GM21576 (cell line): ENCODE results near the gene EDAR.

Experiments
- ATAC-seq: cut with Tn5 transposase; IDR thresholded peaks from one replicate; pipeline ENCODE4 v1.9.1; 2021; ENCODE audit warnings: mild to moderate bottlenecking, moderate library complexity; ENCODE audit not compliant: unreplicated experiment

EDAR gene

DNA sequence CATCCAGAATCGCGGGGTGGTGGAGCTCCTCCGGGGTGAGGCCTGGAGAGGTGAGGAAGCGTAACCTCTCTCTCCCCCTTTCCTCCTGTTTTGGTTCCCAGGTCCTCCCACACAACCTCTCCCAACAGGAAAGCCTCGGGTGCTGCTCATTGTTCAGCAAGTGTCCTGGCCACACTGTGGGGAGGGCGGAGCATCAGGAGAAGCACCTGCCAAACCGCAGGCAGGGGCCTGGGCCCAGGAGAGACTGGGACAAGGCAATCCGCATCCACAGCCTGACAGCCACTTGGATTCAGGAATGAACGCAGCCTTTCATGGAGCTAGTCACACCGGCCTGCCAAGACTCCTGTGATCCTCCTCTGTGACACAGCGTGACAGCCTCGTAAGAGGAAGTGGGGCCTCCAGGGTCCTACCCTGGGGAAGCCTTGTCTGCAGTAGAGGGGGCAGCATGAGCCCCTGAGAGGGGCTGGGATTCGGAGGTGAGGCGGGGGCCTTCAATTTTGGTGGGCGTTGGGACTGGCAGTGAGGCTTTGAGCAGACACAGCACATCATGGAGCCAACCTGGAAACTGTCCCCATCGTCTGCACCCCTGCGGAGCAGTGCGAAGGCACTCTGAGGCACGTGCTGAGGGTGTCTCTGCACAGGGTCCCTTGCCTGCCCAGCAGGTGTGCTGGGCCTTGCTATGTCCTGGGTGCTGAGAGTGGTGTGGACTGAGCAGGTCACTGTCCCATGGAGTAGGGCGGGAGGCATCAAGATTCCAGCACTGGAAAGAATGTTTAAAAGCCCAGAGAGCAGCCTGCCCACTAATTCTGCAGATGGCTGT lies 62.2 kb downstream of the EDAR start:
- ATAC-seq: no peak

GRCh38 chr2:108925735-108926134 lies 63.3 kb downstream of the EDAR start:
- no peak for ATAC-seq

GRCh38 chr2:108925286-108925685 lies 63.7 kb downstream of the EDAR start:
- no peak for ATAC-seq

- ATAC-seq: no peak
Observed at GRCh38 chr2:108924580-108925251, 64.3 kb downstream of the EDAR start.

GRCh38 chr2:108923736-108924579 lies 65.1 kb downstream of the EDAR start:
- no peak for ATAC-seq

DNA sequence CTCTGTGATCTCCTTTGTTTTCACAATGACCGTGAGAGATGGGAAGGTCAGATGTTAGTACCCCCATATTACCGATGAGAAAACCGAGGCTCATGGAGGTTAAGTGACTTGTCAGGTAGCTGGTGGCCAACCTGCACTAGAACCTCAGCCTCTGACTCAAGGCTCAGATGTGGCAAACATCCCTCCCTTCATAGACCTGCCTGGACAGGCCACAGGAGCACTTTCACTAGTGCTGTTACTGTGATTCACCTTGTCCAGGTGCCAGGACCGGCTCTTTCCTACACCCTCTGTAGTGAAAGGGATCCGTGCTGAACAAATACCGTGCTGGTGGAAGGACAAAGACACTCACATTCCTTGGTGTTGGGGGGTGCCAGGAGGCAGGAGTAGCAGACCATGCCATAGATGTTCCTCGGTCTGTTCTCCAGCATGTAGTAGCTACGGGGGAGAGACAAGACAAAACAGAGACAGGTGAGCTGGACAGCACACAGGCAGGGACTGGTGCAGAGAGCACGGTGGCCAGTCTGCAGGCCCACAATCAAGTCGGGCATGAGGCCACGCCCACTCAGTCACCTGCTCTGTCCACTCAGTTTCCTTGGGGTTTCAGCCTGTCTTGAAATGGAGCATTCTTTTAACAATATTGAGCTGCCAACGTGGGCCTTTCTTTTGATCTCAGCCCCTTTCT lies 65.9 kb downstream of the EDAR start:
- no peak for ATAC-seq

DNA sequence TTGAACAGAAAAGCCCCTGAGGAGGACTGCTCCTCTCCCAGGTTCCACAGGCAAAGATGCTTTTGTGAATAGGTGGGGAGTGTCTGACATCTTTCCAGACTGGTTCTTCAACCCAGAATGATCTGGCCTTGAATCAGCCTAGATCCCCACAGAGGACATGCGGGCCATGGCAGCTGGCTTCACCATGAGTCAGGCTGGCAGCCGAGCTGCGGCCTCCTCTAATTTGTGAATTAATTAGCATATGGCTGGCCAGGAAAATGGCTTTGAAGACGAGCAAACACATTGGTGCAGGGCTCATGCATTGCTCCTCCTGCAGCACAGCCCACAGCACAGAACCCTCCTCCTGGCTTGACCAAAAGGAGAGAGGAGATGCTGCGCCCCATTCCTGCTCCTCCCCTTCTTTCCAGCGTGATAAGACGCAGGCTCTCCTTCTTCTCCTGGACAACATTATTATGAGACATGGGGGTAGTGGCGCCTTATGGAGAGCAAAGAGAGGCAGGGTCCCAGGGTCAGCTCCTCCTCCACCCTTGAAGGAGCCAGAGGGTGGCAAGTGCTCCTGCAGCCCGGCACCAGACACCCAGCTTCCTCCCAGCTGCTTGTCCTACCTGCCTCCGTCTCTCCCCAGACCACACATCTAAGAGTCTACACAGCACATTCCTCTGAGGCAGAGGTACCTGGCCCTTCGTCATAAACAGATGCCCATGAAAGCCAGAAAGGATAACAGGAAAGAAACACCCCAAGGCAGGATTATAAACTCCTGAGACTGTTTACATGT lies 66.7 kb downstream of the EDAR start:
- no peak for ATAC-seq

DNA sequence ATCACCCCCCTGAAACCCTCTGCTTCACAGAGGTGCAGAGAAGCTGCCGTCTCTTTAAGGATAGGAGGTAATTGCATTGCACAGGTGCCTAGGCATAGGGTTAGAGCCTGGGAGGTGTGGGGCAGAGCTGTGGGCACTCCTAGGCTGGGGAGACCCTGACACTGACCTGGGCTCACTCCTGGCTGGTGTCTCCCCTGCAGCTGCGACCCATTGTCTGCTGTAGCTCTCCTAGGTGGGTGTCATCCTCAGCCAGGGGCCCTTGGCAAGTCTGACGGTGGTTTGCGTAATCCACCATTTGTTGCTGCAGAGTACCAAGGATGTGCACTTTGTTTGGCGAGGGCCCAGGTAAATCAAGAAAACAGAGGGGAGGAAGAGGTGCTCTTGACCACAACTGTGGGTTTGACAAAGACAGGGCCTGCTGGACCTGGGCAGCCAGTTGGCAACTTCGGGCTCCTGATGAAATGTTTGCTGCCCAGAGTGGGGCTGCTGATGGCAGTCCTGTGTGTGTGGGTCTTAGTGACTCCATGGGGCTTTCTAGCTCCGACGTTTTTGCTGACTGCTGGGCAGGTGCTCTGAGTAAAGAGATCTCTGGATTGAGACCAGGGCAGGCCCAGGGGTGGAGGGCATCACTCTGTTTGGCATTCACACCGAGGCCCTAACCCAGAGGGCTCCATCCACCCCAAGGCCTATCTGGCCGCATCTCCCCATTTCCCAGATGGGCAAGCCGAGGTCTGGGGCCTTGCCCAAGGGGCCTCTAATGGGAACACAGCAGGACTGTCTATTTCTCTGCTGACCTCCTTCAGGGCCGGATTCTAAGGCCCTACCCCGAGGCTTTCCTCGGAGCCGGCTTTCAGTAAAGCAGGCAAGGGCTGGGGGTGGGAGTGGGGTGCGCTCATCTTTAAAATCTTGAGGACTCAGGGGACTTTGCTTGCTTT lies 67.7 kb downstream of the EDAR start:
- ATAC-seq: no peak

DNA sequence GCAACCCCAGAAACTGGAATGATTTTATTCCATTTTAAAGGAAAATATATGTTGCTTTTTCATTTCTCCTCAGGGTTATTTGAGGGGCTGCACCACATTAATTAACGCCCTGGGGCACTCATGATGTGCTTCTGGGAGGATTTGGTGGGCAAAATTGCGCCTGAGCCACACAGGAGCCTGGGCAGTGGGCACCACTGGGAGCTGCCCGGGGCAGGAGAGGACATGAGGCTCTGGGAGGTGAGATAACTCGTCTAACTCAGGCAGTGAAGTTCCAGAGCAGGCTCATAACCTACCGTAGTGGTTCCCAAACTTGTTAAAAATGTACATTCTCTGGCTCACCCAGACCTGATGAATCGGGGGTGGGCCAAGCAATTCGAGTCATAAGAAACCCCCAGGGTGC lies 68.3 kb downstream of the EDAR start:
- ATAC-seq: no peak

- ATAC-seq: no peak
Observed at GRCh38 chr2:108919571-108920373, 69.2 kb downstream of the EDAR start.

DNA sequence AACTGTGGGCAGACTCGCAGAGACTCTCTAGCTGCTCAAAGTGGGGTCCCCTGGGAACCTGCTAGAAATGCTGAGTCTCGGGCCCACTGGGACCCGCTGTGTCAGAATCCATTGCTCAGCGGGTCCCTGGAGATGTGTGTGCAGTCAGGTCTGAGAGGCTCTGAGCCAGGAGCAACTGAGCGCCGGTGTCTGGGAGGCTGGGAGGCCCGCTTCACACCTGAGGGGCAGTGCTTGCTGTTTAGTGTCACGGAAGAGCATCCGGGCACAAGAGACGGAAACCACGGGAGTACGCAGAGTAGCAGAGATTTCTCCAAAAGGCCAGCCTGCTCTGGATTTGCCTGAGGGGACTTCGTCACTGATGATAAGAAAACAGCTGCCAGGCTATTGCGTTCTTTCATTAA lies 70.1 kb downstream of the EDAR start:
- ATAC-seq: no peak

GRCh38 chr2:108918156-108918874 lies 70.7 kb downstream of the EDAR start:
- ATAC-seq: no peak

DNA sequence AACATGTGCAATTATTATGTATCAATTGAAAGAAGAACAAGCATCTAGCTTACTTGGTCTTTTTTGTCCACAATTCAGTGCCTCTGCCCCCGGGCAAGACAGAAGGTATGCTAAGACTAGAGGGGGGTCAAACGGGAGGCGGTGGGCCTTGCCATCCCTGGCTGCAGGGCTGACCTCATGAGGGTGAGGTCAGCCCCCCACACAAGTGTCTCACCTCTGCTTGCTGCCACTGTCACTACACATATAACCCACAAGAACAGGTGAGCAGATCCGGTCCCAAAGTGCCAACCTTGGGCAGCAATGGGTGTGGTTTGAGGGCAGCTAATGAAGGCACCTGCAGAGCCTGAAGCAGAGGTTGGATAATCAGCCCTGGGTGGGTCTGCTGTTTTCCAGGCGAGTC lies 71.5 kb downstream of the EDAR start:
- ATAC-seq: no peak

GRCh38 chr2:108916796-108917421 lies 72.1 kb downstream of the EDAR start:
- ATAC-seq: no peak

- no peak for ATAC-seq
Observed at GRCh38 chr2:108916122-108916795, 72.8 kb downstream of the EDAR start.

DNA sequence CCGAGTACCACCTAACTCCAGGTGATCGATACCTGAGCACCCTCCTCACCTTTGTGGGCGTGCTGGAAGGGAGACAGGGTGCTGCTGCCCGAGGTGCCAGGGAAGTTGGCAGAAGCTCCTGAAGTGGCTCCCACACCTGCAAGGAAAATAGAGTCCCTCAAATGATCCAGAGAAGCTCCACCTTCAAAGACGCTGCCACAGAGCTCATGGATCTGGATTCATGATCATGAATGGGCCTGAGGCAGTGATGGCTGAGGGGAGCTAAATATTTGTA lies 76.5 kb downstream of the EDAR start:
- no peak for ATAC-seq
